Measurements from ENCODE around the gene MAL.

- no peak for TF ChIP-seq CTCF (IDR thresholded peaks at IDR 0.05)
- TF ChIP-seq POLR2A (IDR thresholded peaks at IDR 0.05), result no peak
These were observed 39.9 kb upstream of the MAL start for GRCh38 chr2:94985636-94986035.

Data from prostate gland (tissue), 2 donors.